Upper lobe of right lung (tissue), 1 donor: ENCODE measurements around the gene ANKRD40. TPM values are rescaled to one million over a fixed set of nuclear protein-coding genes. Genes with fewer than 3 reads are reported as not detected.
A peak's percentile ranks its signal among the peaks of the same experiment; 100 is the strongest.
"Not testable (repeated sequence)": the region's sequence is repeated elsewhere in the genome, so short reads cannot be mapped to it uniquely, and the experiment has no call there.

Experiments used
- ATAC-seq: fragments of 200-7000 bp; cut with Tn5 transposase; one replicate; pipeline ENCODE4 v1.9.1; 2020; ENCODE audit warnings: mild to moderate bottlenecking, moderate library complexity
- DNase-seq: peaks from one replicate; pipeline ENCODE4 v3.0.0-alpha.2; 2020
- H3K27ac ChIP-seq: fragments of 200-600 bp; one replicate; pipeline ENCODE4 v1.8.0; 2022
- H3K27me3 ChIP-seq: fragments of 200-600 bp; one replicate; pipeline ENCODE4 v1.8.0; 2022; ENCODE audit warnings: mild to moderate bottlenecking
- H3K36me3 ChIP-seq: fragments of 200-600 bp; one replicate; pipeline ENCODE4 v1.8.0; 2022
- H3K4me1 ChIP-seq: fragments of 200-600 bp; one replicate; pipeline ENCODE4 v1.8.0; 2022
- H3K4me3 ChIP-seq: fragments of 200-600 bp; one replicate; pipeline ENCODE4 v1.8.0; 2022; ENCODE audit warnings: mild to moderate bottlenecking
- H3K9me3 ChIP-seq: fragments of 200-600 bp; one replicate; pipeline ENCODE4 v1.8.0; 2022
- CTCF ChIP-seq: fragments of 200-600 bp; IDR thresholded peaks from one replicate; pipeline ENCODE4 v1.8.0; 2022; ENCODE audit warnings: antibody characterized with exemption
- intact Hi-C: fragments of 100-400 bp; cut with DNase I; formaldehyde crosslinking; loops from one replicate; pipeline ENCODE4 v1.11.0; 2022
- total RNA-seq: library from RNA; stranded (reverse); fragmentation: NEBNext Ultra II Directional; extraction: Animal tissue kit (Norgen Biotek cat#: 25700); gene quantifications from one replicate; pipeline ENCODE4 v1.2.1, GENCODE V29; 2021
- donor health status: DM: no; HTN: yes; CAD: no; lungs with severe emphysema.

ANKRD40 gene
- total RNA-seq, 1 donor from 2014 or later, result 57.7 TPM

GRCh38 chr17:50682938-50683337 is 24.8 kb downstream of the ANKRD40 start:
- Histone ChIP-seq H3K36me3 (no peaks in the 10 kb centered on the region), H3K4me3 (no peak overlapping the region), H3K4me1 (peaks cover 15% of the 10 kb centered on the region), H3K9me3 (no peaks in the 10 kb centered on the region), H3K27me3 (no peaks in the 10 kb centered on the region), H3K27ac (no peak overlapping the region)
- no peak for ATAC-seq
- DNase-seq, result peak; percentile 9
- TF ChIP-seq CTCF, result no peak
- intact Hi-C loops, result loop anchor here (10.0 kb wide), 1 partner anchor 138 kb away; the partner anchor contains the start of gene SPATA20

- Histone ChIP-seq H3K36me3 (no peaks in the 10 kb centered on the region), H3K27ac (no peak overlapping the region), H3K4me1 (peaks cover 15% of the 10 kb centered on the region), H3K9me3 (no peaks in the 10 kb centered on the region), H3K4me3 (no peak overlapping the region), H3K27me3 (no peaks in the 10 kb centered on the region)
- intact Hi-C loops, result loop anchor here (10.0 kb wide), 1 partner anchor 138 kb away; the partner anchor contains the start of gene SPATA20
- ATAC-seq, result no peak
- DNase-seq, result no peak
- no peak for TF ChIP-seq CTCF
These were observed 25.3 kb downstream of the ANKRD40 start for GRCh38 chr17:50682441-50682840.

- Histone ChIP-seq H3K27ac (no peak overlapping the region), H3K4me1 (peaks cover 7% of the 10 kb centered on the region), H3K4me3 (no peak overlapping the region), H3K27me3 (no peaks in the 10 kb centered on the region), H3K9me3 (no peaks in the 10 kb centered on the region), H3K36me3 (no peaks in the 10 kb centered on the region)
- intact Hi-C loops, result loop anchor here (10.0 kb wide), 1 partner anchor 137 kb away; the partner anchor contains the start of gene SPATA20
- ATAC-seq (peak; percentile 67), DNase-seq (peak; percentile 47)
- peak; percentile 55 for TF ChIP-seq CTCF
These were observed 26.2 kb downstream of the ANKRD40 start for GRCh38 chr17:50681263-50682200.

- not testable (repeated sequence) for H3K4me1 ChIP-seq, H3K27ac ChIP-seq, ATAC-seq, H3K4me3 ChIP-seq, H3K36me3 ChIP-seq, H3K27me3 ChIP-seq, H3K9me3 ChIP-seq
- DNase-seq, result peak; percentile 28
- intact Hi-C loops, result loop anchor here (10.0 kb wide), 1 partner anchor 136 kb away; the partner anchor contains the start of gene SPATA20
These were observed 27.0 kb downstream of the ANKRD40 start for GRCh38 chr17:50680543-50681262.

- Histone ChIP-seq H3K36me3 (no peaks in the 10 kb centered on the region), H3K27me3 (no peaks in the 10 kb centered on the region), H3K4me3 (no peak overlapping the region), H3K4me1 (no peaks in the 10 kb centered on the region), H3K27ac (no peak overlapping the region), H3K9me3 (no peaks in the 10 kb centered on the region)
- intact Hi-C loops, result loop anchor here (10.0 kb wide), 1 partner anchor 135 kb away; the partner anchor contains the start of gene SPATA20
- DNase-seq, result peak; percentile 29
- ATAC-seq, result no peak
- TF ChIP-seq CTCF, result no peak
These were observed 27.6 kb downstream of the ANKRD40 start for GRCh38 chr17:50680126-50680525.
